Middle frontal gyrus (tissue), 1 donor: ENCODE results near the gene EEFSEC.

Experiments
- DNase-seq: peaks from one replicate; pipeline ENCODE4 v3.0.0-alpha.2; 2015; ENCODE audit warnings: low spot score; ENCODE audit errors: extremely low spot score

EEFSEC gene

DNA sequence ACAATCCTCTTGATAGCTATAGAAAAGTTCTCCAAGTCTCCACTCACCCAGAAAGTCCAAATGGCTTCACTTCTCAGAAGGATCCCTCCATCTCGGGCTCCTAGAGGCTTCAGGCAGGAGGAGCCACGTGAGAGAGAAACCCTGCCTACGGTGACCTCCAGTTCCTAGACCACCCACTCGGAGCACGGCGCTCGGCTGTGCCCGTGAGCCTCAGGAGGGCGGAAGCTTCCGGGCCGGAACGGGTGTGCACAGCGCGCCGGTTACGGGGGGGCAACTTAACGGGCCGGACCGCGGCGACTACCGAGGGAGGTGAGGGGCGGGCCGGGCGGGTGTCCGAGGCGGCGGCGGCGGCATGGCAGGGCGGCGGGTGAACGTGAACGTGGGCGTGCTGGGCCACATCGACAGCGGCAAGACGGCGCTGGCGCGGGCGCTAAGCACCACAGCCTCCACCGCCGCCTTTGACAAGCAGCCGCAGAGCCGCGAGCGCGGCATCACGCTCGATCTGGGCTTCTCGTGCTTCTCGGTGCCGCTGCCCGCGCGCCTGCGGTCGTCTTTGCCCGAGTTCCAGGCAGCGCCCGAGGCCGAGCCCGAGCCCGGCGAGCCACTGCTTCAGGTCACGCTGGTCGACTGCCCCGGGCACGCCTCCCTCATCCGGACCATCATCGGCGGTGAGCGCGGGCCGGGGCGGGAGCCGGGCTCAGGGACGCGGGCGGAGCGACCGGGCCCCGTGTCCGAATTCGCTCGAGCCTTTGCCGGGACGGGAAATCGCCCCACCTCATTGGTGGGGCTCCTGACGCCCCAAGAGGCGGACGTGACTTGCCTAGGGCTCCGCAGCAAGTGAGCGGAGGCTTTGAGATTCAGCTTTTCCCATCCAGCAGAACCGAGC, at the start of gene EEFSEC:
EEFSEC (plus strand) TSS at position 326 of the 886 bp plus-strand sequence; CDS start at position 353, 27 bp downstream.
- peak; percentile 14 for DNase-seq

GRCh38 chr3:128107834-128108233, 45.4 kb upstream of the EEFSEC start:
- no peak for DNase-seq

DNA sequence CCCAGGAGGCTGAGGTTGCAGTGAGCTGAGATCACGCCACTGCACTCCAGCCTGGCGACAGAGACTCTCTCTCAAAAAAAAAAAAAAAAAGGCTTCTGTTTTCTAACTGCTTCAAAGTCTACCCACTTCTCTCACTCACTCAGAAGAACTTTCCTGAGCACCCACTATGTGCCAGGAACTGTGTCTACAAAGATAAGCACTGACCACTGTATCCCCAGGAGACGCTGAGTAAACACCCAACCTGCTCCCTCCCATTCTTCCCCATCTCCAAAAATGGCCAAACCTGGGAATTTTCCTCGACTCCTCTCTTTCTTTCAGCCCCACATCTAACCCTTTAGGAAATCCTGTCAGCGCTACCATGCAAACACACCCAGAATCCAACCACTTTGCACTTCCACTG, 42.1 kb upstream of the EEFSEC start:
- DNase-seq, result no peak

DNA sequence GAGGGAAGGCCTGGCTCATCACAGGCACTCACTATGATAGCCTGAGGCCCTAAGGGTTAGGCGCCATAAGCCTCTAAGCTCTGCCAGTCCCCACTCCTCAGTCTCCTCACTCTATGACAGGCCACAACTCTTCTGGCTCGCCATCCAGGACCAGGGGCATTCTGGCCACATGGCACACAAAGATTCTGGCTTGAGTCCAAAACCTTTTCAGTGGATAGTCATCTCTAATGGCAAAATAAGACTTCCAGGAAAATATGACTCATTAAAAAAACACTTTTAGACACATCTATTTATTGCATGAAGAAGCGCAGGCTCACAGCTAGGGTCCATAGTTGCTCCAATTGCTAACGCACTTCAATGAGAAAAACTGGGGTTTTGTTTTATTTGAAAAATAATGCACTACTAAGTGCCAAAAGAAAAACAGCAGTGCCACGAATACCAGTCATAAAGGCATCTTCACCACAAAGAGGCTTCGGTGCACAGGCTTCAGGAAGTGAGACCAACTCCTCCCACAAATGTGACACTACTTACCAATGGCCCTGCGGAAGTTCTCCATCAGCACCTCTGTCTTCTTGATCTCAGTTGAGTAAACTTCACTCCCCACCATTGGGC, 40.8 kb upstream of the EEFSEC start:
- DNase-seq, result no peak

GRCh38 chr3:128113817-128114794, 39.2 kb upstream of the EEFSEC start:
- DNase-seq, result no peak

- DNase-seq, result no peak
Measured at GRCh38 chr3:128122013-128122412, 31.3 kb upstream of the EEFSEC start.

DNA sequence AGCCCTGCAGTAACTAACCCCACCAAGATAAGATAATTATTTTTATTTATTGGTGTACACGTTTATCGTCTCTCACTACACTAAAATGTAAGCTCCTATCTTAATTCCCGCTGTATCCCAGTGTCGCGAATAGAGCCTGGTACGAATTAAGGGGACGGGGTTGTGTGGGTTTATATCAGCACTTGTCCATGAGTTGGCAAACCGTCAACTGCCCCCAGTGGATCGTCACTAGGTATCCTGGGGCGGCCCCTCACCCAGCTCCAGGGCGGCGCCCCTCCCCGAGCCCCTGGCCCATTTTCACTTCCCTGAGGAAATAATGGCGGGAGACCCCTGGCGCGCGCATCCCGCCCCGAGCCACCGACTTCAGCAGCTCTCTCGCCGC, 30.1 kb upstream of the EEFSEC start:
- DNase-seq, result no peak

DNA sequence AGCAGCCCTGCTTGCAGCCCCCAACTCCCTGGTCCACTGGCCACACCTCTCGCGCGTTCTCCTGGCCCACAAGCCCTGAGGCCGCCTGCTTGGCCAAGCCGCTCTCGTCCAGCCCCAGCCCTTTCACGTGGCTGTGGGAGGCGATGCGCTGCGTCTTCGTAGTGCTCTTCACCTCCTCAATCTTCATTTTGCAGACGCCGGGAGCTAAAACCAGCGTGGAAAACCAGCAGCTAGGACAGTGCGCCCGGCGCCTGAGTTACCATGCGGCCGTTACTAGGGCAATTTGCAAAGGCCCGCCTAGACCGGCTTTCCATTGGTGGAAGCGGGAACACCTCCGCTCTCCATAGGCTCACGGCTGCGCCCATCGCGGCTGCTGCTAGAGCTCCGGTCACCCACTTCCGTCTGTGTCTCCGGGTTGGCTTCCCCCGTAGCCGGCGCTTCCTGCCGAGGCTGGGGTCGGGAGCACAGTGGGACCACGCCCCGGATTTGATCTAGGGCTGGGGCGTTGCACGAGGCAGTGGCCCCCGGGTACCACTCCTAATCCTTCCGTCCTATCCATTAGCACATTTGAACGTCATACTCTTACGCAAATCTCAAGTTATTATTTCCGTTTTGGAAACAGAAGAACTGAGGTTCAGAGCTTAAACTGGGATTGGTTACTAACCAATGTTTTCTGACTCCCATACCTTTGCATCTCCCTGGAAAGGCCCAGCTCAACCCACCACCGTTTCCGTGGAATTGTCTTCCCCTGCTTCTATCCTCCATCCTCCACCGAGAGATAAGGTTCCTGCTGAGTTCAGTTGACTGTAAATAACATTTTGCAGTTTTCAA, 29.5 kb upstream of the EEFSEC start, which contains the start of gene RUVBL1:
RUVBL1 (minus strand) TSS at position 275 of the 831 bp plus-strand sequence; CDS start at position 187, 88 bp downstream.
- peak; percentile 97 for DNase-seq

DNA sequence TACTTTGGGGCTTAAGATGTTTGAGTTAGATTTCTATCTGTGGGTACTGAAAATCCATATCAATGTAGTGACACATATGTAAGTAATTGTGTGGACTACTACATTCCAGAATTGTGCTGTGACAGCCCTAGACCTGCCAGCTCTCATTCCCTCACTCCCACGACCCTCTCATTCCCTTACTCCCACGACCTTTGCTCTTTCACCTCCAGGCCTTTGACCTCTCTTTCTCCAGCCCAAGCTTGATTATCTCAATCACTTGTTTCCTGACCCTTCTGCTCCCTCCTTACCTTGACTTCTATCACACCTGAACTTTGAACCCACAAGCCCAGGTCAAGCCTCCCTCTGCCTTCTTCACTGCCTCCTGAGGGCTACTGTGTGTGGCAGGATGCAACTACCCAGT, 26.0 kb upstream of the EEFSEC start:
- no peak for DNase-seq

DNA sequence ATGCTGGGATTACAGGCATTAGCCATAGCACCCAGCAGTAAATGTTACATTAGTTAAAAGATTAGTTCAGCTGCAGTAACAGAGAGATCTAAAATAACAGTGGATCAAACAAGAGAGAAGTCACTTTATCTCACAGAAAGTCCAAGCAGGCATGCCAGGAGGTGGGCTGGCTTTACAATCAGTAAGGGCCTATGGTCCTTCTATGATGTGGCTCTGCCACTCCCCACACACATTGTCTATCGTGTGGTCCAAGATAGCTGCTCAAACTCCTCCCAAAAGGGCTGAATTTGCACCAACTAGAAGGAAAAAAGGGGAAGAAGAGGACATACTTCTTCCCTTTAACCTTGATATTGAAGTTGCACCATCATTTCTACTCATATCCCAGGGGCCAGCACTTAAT, 25.0 kb upstream of the EEFSEC start:
- DNase-seq, result no peak

DNA sequence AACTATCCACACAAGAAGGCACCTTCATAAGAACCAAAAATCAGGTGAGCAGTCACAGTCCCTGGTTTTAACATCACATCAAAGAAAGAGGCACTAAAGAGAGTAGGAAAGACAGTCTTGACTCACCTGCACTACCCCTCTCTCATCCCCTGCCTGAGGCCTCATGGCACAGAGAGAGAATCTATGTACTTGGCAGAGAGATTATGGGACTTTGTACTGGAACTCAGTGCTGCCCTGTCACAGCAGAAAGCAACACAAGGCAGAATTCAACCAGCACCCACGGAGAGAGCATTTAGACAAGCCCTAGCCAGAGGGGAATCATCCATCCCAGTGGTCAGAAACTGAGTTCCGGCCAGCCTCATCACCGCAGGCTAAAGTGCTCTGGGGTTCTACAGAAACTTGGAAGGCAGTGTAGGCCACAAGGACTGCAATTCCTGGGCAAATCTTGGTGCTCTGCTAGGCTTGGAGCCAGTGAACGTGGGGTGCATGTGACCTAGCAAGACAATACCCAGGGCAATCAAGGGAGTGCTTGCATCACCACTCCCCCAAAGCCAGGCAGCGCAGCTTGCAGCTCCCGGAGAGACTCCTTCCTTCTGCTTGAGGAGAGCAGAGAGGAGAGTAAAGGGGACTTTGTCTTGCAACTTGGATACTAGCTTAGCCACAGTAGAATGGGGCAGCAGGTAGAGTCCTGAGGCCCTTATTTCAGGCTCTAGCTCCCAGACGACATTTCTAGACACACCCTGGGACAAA, 21.2 kb upstream of the EEFSEC start:
- DNase-seq, result no peak

GRCh38 chr3:128133273-128133883, 19.9 kb upstream of the EEFSEC start:
- DNase-seq, result no peak

DNA sequence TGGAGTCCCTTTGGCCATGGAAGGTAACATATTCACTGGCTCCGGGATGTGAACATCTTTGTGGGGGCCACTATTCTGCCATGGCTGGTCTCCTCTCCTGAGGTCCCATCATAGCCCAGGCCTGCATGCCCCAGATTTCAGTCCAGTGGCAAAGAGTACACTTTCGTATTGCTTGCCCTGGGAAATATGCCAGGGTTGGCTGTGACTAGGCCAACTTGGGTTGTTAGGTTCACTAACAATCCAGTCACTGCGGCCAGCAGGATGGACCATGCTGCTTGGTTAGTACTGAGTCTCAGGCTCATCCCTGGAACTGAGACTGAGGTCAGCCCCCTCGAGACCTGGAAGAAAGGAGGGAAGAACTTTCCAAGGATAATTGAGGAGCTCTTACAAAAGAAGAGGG, 9.8 kb upstream of the EEFSEC start:
- DNase-seq, result no peak

- DNase-seq, result no peak
Measured at GRCh38 chr3:128144512-128145187, 8.6 kb upstream of the EEFSEC start.

GRCh38 chr3:128145279-128145678, 8.0 kb upstream of the EEFSEC start:
- DNase-seq, result no peak

GRCh38 chr3:128146201-128146600, 7.1 kb upstream of the EEFSEC start:
- no peak for DNase-seq

GRCh38 chr3:128149650-128150049, 3.6 kb upstream of the EEFSEC start:
- no peak for DNase-seq

DNA sequence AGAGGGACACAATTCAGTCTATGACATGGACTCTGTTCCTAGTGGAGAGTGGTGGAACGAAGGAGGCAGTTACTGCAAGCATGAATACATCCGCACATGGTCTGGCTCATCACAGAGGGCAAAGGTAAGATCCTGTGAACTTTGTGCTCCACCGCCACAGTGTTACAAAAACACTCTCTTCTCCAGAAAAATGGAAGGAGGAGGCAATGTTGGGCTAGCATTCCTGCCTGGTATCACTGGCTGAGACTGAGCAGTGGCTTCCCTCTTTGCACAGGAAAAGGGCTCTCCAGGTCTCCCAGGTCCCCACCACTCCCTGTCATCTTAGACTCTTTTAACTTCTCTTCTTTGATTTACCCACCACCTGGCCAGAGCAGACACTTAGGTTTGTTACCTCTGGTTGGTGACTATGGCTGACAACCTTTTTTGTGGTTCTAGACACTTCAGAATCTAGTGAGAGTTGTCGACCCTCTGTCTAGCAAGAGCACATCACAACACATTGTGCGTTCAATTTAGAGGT, 1.5 kb upstream of the EEFSEC start:
- DNase-seq, result no peak
